GM23248 (cell line): Measurements from ENCODE around the gene ELF4. TPM values are rescaled to one million over a fixed set of nuclear protein-coding genes. Genes with fewer than 3 reads are reported as not detected.

ENCODE experiments used
- DNase-seq: peaks from one replicate; pipeline ENCODE4 v3.0.0-alpha.2; 2015
- H2AFZ ChIP-seq: fragments of 200-600 bp; sonication (generic); 2 replicates; pipeline ENCODE4 v1.6.1; 2016; ENCODE audit warnings: antibody characterized with exemption
- H3F3A ChIP-seq: fragments of 200-600 bp; sonication (generic); 2 replicates; pipeline ENCODE4 v1.6.1; 2016; ENCODE audit warnings: mild to moderate bottlenecking, antibody characterized with exemption, mixed run types; ENCODE audit not compliant: insufficient read depth
- H3K27ac ChIP-seq: fragments of 200-600 bp; sonication (generic); 2 replicates; pipeline ENCODE4 v1.5.1; 2016; ENCODE audit warnings: mild to moderate bottlenecking
- H3K27me3 ChIP-seq: fragments of 200-600 bp; sonication (generic); replicated peaks from 2 replicates; pipeline ENCODE4 v1.6.1; 2016; ENCODE audit warnings: mild to moderate bottlenecking; ENCODE audit not compliant: insufficient read depth
- H3K36me3 ChIP-seq: fragments of 200-600 bp; sonication (generic); 2 replicates; pipeline ENCODE4 v1.6.1; 2016; ENCODE audit warnings: low read depth, mild to moderate bottlenecking
- H3K4me1 ChIP-seq: fragments of 200-600 bp; sonication (generic); 2 replicates; pipeline ENCODE4 v1.6.1; 2016; ENCODE audit warnings: mild to moderate bottlenecking; ENCODE audit not compliant: insufficient read depth
- H3K4me2 ChIP-seq: fragments of 200-600 bp; sonication (generic); one replicate; pipeline ENCODE4 v1.6.1; 2016; ENCODE audit warnings: mild to moderate bottlenecking; ENCODE audit not compliant: unreplicated experiment
- H3K4me3 ChIP-seq: fragments of 200-600 bp; sonication (generic); 2 replicates; pipeline ENCODE4 v1.5.1; 2016; ENCODE audit warnings: mild to moderate bottlenecking
- H3K79me2 ChIP-seq: fragments of 200-600 bp; sonication (generic); 2 replicates; pipeline ENCODE4 v1.6.1; 2016; ENCODE audit warnings: mild to moderate bottlenecking; ENCODE audit not compliant: insufficient read depth
- H3K9ac ChIP-seq: fragments of 200-600 bp; sonication (generic); 2 replicates; pipeline ENCODE4 v1.6.1; 2016; ENCODE audit warnings: mild to moderate bottlenecking
- H3K9me2 ChIP-seq: fragments of 200-600 bp; sonication (generic); 2 replicates; pipeline ENCODE4 v1.6.1; 2016; ENCODE audit warnings: mixed run types, mild to moderate bottlenecking, moderate library complexity; ENCODE audit not compliant: insufficient read depth
- H3K9me3 ChIP-seq: fragments of 200-600 bp; sonication (generic); one replicate; pipeline ENCODE4 v1.6.1; 2017; ENCODE audit warnings: low read depth
- H4K20me1 ChIP-seq: fragments of 200-600 bp; sonication (generic); 2 replicates; pipeline ENCODE4 v1.6.0; 2016; ENCODE audit not compliant: insufficient read depth
- EZH2 ChIP-seq: fragments of 200-600 bp; sonication (generic); IDR thresholded peaks from 2 replicates; pipeline ENCODE4 v1.6.1; 2018; ENCODE audit warnings: antibody characterized with exemption, mild to moderate bottlenecking; ENCODE audit not compliant: insufficient read depth, poor library complexity, severe bottlenecking
- EZH2phosphoT487 ChIP-seq: fragments of 200-600 bp; sonication (generic); IDR thresholded peaks from 2 replicates; pipeline ENCODE4 v1.6.1; 2018; ENCODE audit warnings: antibody characterized with exemption, moderate library complexity, mild to moderate bottlenecking, low read depth; ENCODE audit not compliant: insufficient read depth
- WGBS, 2 experiments: methylation state at CpG; one replicate each; pipeline ENCODE4 v1.1.6; 2015 to 2017; ENCODE audit warnings: low lambda C conversion rate in 2 of 2, low coverage in 1 of 2; ENCODE audit errors: missing lambda C conversion rate in 2 of 2; 5-methylcytosine and 5-hydroxymethylcytosine counted together
- in situ Hi-C: fragments of 300-500 bp; cut with MboI; formaldehyde crosslinking; loops from 2 replicates; pipeline ENCODE4 v1.15.0; 2020
- polyA plus RNA-seq: library from polyadenylated mRNA; unstranded; fragments of >200 nt; fragmentation: Nextera tagmentation; extraction: Ambion mirVana; gene quantifications from 2 replicates; pipeline ENCODE4 v1.2.1, GENCODE V29; 2016
- total RNA-seq: library from RNA; depleted of rRNA; stranded (reverse); fragments of >200 nt; shearing (Covaris generic); gene quantifications from 2 replicates; pipeline ENCODE4 v1.2.3, GENCODE V29; 2014; rRNA removed

The ELF4 gene
- total RNA-seq: 16.5 and 19.2 TPM in 2 replicates
- polyA plus RNA-seq: 9.4 TPM in 2 replicates

- no peaks in the 10 kb centered on the region for H4K20me1 ChIP-seq
- H3F3A ChIP-seq: no peaks in the 10 kb centered on the region
- no peaks in the 10 kb centered on the region for H3K36me3 ChIP-seq
- peaks cover 44% of the 10 kb centered on the region for H3K79me2 ChIP-seq
- no peaks in the 10 kb centered on the region for H3K9me2 ChIP-seq
- H2AFZ ChIP-seq: peak within 1 kb of the TSS; percentile 63
- peak within 1 kb of the TSS; percentile 83 for H3K4me3 ChIP-seq
- 1% methylated on average over 29 of the region's 123 CpGs; no CpG with 5 or more reads in 1 of the 2 experiments for WGBS, 2 experiments
- in situ Hi-C loops: no loop called here
- TF ChIP-seq EZH2phosphoT487 (no peak), EZH2 (no peak)
- peaks cover 11% of the 10 kb centered on the region for H3K4me1 ChIP-seq
- H3K9me3 ChIP-seq: no peaks in the 10 kb centered on the region
- peak within 1 kb of the TSS; percentile 100 for H3K9ac ChIP-seq
- H3K27me3 ChIP-seq: no peaks in the 10 kb centered on the region
- peak within 1 kb of the TSS; percentile 86 for H3K4me2 ChIP-seq
- DNase-seq: peak; percentile 84
- H3K27ac ChIP-seq: peak within 1 kb of the TSS; percentile 97
Observed at GRCh38 chrX:130110379-130111219, at the start of gene ELF4. ELF4 (minus strand) TSS chrX:130110497; CDS start chrX:130081330, 29,167 bp downstream.

DNA sequence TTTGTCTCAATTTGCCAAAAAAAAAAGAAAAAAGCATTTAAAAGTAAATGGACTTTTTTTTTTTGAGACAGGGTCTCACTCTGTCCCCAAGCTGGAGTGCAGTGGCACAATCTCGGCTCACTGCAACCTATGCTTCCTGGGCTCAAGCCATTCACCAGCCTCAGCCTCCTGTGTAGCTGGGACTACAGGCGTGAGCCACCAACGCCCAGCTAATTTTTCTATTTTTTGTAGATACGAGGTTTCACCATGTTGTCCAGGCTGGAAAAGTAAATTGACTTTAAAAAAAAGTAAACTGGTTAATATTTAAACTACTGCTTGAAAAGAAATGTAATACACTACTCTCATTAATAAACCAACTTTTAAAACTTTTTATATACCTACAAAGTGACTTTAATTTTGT, 49.5 kb upstream of the ELF4 start:
- 93 to 100% methylated on average over 4 of the region's 4 CpGs for WGBS, 2 experiments
- Histone ChIP-seq H3K4me3 (no peak overlapping the region), H2AFZ (no peak overlapping the region), H3F3A (0 out of 2 replicates have a peak, but pooled peaks cover 1% of the 10 kb centered on the region), H3K9me3 (no peaks in the 10 kb centered on the region), H3K4me2 (no peak overlapping the region), H3K27me3 (no peaks in the 10 kb centered on the region), H3K27ac (no peak overlapping the region), H3K36me3 (no peaks in the 10 kb centered on the region), H3K4me1 (peaks cover 5% of the 10 kb centered on the region), H4K20me1 (no peaks in the 10 kb centered on the region), H3K79me2 (peaks cover 58% of the 10 kb centered on the region), H3K9ac (no peak overlapping the region), H3K9me2 (no peaks in the 10 kb centered on the region)
- no peak for DNase-seq
- in situ Hi-C loops: no loop called here
- TF ChIP-seq EZH2 (no peak), EZH2phosphoT487 (no peak)

DNA sequence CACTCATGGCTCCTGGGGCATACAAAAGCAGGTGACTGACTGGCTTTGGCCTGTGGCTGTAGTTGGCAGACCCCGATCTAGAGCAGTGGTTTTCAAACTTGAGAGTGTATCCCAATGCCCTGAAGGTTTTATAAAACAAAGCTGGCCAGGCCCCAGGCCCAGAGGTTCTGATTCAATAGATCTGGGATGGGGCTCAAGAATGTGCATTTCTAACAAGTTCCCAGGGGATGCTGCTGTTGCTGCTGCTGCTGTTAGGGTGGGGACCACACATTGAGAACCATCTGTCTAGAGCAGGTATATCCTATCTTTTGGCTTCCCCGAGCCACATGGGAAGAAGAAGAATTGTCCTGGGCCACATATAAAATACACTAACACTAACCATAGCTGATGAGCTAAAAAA, 48.0 kb upstream of the ELF4 start:
- DNase-seq: no peak
- no peak overlapping the region for H3K4me3 ChIP-seq
- no peaks in the 10 kb centered on the region for H3K27me3 ChIP-seq
- no peaks in the 10 kb centered on the region for H3K9me2 ChIP-seq
- H3K79me2 ChIP-seq: peaks cover 43% of the 10 kb centered on the region
- no peaks in the 10 kb centered on the region for H3K36me3 ChIP-seq
- H2AFZ ChIP-seq: no peak overlapping the region
- no peak overlapping the region for H3K4me2 ChIP-seq
- WGBS, 2 experiments: 100% methylated on average over 1 to 2 of the region's 2 CpGs
- H3K27ac ChIP-seq: no peak overlapping the region
- H4K20me1 ChIP-seq: no peaks in the 10 kb centered on the region
- TF ChIP-seq EZH2: no peak
- TF ChIP-seq EZH2phosphoT487: no peak
- no peaks in the 10 kb centered on the region for H3K4me1 ChIP-seq
- no peak overlapping the region for H3K9ac ChIP-seq
- in situ Hi-C loops: no loop called here
- H3K9me3 ChIP-seq: no peaks in the 10 kb centered on the region
- H3F3A ChIP-seq: no peaks in the 10 kb centered on the region

DNA sequence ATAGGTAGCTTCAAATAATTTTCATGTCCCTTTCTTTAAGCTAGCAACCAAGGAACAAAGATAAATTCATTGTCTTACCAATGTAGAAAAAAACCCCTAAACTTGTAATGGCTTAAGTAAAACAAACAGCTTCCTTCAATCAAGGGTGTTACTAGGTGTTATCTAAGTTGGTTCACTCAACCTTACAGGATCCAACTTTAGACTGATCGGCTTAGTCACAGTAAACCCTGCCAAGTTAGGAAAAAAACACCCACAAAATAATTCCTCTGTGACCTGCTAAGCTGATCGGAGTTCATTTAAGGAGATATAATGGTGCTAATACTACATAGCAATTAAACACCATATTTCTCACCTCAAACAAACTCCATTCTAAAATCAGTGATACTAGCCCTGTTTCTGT, 45.3 kb upstream of the ELF4 start:
- no peak overlapping the region for H2AFZ ChIP-seq
- no peaks in the 10 kb centered on the region for H3K9me2 ChIP-seq
- DNase-seq: no peak
- H4K20me1 ChIP-seq: no peaks in the 10 kb centered on the region
- H3K4me1 ChIP-seq: no peaks in the 10 kb centered on the region
- 88 to 95% methylated on average over 2 of the region's 2 CpGs for WGBS, 2 experiments
- peaks cover 20% of the 10 kb centered on the region for H3K79me2 ChIP-seq
- H3K27ac ChIP-seq: no peak overlapping the region
- TF ChIP-seq EZH2 (no peak), EZH2phosphoT487 (no peak)
- in situ Hi-C loops: no loop called here
- H3K4me2 ChIP-seq: no peak overlapping the region
- no peaks in the 10 kb centered on the region for H3K27me3 ChIP-seq
- no peak overlapping the region for H3K9ac ChIP-seq
- no peaks in the 10 kb centered on the region for H3K36me3 ChIP-seq
- no peak overlapping the region for H3K4me3 ChIP-seq
- no peaks in the 10 kb centered on the region for H3F3A ChIP-seq
- H3K9me3 ChIP-seq: no peaks in the 10 kb centered on the region
